GM10248 (cell line): ENCODE measurements around the gene DFFB.

Source experiments
- CTCF ChIA-PET: fragments of 300-600 bp; sonication (Branson Sonifier 250); formaldehyde crosslinking; extraction: SDS; loops from one replicate; lab custom pipeline; 2021; ENCODE audit warnings: antibody characterized with exemption; lab: Yijun Ruan, JAX
- POLR2A ChIA-PET: fragments of 350-650 bp; sonication (Branson Sonifier 250); formaldehyde crosslinking; extraction: SDS; loops from one replicate; lab custom pipeline; 2020; ENCODE audit warnings: antibody characterized with exemption; lab: Yijun Ruan, JAX
- DNase-seq: peaks from one replicate; pipeline ENCODE4 v3.0.0; 2012; ENCODE audit errors: extremely low spot score
- TF ChIP-seq, protein P1 (sequence below): IDR thresholded peaks from 2 replicates; pipeline ENCODE4 v1.5.1; 2012; ENCODE audit warnings: mild to moderate bottlenecking, low read depth; ENCODE audit errors: extremely low read depth, missing control alignments, control extremely low read depth

Gene DFFB

DNA sequence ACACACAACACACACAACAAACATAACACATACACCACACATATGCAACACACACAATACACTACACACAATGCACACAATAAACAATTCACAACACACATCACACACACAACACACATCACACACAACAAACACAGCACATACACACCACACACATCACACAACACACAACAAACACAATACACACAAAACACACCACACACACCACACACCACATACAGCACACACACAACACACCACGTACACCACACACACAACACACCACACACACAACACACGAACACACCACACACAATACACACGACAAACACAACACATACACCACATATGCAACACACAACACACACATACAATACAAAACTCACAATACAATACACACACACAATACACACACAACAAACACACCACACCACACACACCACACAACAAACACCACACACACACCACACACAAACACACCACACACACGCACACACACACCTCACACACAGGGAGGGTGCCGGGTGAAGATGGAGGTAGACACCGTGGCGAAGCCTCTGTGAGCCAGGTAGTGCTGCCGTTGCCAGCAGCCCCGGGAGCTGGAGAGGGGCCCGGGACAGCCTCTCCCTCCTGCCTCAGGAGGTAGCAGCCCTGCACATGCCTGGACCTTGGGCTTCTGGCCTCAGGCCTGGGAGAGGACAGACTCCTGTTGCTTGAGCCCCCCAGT, 73.2 kb downstream of the DFFB start:
- no peak for DNase-seq
- ChIA-PET CTCF (no interaction called here), POLR2A (no interaction called here)
- TF ChIP-seq, protein P1, sequence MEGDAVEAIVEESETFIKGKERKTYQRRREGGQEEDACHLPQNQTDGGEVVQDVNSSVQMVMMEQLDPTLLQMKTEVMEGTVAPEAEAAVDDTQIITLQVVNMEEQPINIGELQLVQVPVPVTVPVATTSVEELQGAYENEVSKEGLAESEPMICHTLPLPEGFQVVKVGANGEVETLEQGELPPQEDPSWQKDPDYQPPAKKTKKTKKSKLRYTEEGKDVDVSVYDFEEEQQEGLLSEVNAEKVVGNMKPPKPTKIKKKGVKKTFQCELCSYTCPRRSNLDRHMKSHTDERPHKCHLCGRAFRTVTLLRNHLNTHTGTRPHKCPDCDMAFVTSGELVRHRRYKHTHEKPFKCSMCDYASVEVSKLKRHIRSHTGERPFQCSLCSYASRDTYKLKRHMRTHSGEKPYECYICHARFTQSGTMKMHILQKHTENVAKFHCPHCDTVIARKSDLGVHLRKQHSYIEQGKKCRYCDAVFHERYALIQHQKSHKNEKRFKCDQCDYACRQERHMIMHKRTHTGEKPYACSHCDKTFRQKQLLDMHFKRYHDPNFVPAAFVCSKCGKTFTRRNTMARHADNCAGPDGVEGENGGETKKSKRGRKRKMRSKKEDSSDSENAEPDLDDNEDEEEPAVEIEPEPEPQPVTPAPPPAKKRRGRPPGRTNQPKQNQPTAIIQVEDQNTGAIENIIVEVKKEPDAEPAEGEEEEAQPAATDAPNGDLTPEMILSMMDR = no peak

DNA sequence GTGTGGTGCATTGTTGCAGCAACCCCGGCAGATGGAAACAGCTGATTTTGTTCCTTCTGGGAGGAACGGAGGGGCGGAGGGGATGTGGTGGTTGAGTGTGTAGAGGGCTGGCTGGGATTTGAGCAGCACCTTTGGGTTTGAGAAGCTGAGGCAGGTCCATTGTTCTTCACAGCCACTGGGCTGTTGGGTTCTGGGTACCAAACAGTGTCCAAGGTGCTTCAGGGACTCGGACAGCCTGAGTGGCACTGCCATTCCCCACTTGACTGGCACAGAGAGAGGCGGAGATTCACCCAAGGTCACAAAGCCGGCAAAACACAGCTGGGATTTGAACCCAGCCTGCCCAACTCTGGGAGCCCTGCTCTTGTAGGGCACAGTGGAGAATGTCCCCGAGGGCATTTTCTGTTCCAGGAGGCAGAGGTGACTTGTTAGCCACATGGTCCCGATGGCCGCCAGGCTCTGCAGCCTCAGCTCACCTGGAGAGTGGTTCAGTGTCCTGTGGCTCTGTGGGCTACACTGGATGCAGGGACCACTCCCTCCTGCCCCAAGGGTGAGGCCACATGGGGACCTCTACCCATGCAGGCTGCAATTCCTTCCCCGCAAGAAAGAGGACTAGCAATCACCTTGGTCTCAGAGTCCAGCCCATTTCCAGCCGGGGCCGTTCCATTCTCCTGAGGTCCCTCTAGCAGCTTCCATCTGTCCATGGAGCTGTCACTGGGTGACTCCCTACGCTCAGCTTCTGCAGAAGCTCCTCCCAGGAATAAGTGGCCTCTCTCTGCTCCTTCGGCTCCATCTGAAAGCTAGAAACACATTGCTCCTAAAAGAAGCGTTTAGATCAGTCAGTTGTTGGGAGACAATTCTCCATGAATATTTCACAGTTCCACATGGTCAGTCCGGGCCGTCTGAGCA, 74.0 kb downstream of the DFFB start:
- TF ChIP-seq, protein P1 = no peak
- DNase-seq = no peak
- ChIA-PET CTCF (no interaction called here), POLR2A (no interaction called here)

DNA sequence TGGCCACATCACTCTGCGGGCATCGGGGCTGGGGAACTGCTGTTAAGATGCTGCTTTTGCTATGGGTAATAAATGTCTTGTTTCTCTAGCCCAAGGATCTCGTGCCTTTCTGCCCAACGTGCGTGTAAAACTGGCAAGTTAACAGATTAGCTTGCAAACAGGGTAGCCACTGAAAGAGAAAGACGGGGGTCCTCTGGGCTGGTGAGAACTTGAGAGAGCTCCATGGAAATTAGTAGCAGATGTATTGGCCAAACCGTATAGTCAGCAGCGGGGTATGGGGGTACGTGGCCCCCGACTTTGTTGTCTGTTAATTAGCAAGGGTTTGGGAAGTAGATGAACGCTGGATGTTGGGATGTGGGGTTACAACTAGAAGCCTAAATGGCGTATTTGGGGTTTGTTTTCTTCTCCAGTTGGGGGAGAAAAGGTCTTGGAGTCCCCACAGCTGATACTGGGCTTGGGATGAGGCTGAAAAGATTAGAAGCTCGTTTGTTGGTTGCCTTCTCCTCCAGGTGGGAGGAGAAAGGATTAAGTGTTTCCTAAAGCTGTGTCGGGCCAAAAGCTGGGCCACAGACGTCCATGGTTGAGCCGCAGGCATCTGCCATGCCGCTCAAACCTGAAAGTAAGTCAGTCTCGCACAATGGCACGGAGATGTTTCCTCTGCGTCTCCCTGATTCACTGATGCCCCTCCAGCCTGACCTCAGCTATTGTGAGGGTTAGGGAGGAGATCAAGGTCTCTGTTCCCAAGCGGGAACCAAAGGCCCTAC, 75.1 kb downstream of the DFFB start:
- no peak for DNase-seq
- CTCF ChIA-PET = interaction anchor here (1.0 kb wide), 1 partner anchor 21 kb away, joined by 4 read pairs; no protein-coding TSS in a partner anchor
- TF ChIP-seq, protein P1 = no peak
- POLR2A ChIA-PET = no interaction called here
